Esophagus (tissue), 2 donors: ENCODE results near the gene EIF3D. TPM values are rescaled to one million over a fixed set of nuclear protein-coding genes. Genes with fewer than 3 reads are reported as not detected.
A peak's percentile ranks its signal among the peaks of the same experiment; 100 is the strongest.

Experiments
- H3K27ac ChIP-seq, 2 donors: one replicate each; pipeline ENCODE4 v1.5.1; 2013; ENCODE audit warnings: low read depth in 2 of 2, mild to moderate bottlenecking in 2 of 2, inconsistent platforms in 1 of 2, low read length in 1 of 2, moderate library complexity in 1 of 2
- H3K27me3 ChIP-seq, 2 donors: one replicate each; pipeline ENCODE4 v1.6.1; 2013; ENCODE audit warnings: low read length in 2 of 2, control low read depth in 1 of 2, mild to moderate bottlenecking in 1 of 2; ENCODE audit not compliant: insufficient read depth in 2 of 2, control insufficient read depth in 1 of 2
- H3K36me3 ChIP-seq, 2 donors: one replicate each; pipeline ENCODE4 v1.6.1; 2013; ENCODE audit warnings: low read length in 1 of 2; ENCODE audit not compliant: control insufficient read depth in 2 of 2, insufficient read depth in 2 of 2
- H3K4me1 ChIP-seq, 2 donors: one replicate each; pipeline ENCODE4 v1.6.1; 2013; ENCODE audit warnings: low read length in 1 of 2; ENCODE audit not compliant: control insufficient read depth in 2 of 2, insufficient read depth in 2 of 2
- H3K4me3 ChIP-seq, 2 donors: one replicate each; pipeline ENCODE4 v1.5.1; 2013; ENCODE audit warnings: low read length in 2 of 2, mild to moderate bottlenecking in 2 of 2, low read depth in 1 of 2, moderate library complexity in 1 of 2
- H3K9me3 ChIP-seq, 2 donors: one replicate each; pipeline ENCODE4 v1.6.1; 2013; ENCODE audit warnings: mild to moderate bottlenecking in 2 of 2, low read depth in 1 of 2, low read length in 1 of 2, moderate library complexity in 1 of 2; ENCODE audit not compliant: control insufficient read depth in 2 of 2, insufficient read depth in 1 of 2
- WGBS, 2 donors: extraction: QIAGEN DNeasy Blood & Tissue Kit; methylation state at CpG; one replicate each; pipeline ENCODE4 v1.1.7; 2013; 5-methylcytosine and 5-hydroxymethylcytosine counted together
- polyA plus RNA-seq, 2 donors: library from polyadenylated mRNA; stranded (reverse); fragments of 200-250 nt; gene quantifications; one replicate each; pipeline ENCODE4 v1.2.3, GENCODE V29; 2013
- donor health status: healthy with polysubstance abuse.
- donor health status: Bipolar disorder and iron deficiency.

The EIF3D gene
- polyA plus RNA-seq: 100 to 1,000 TPM; 129 to 194 TPM

GRCh38 chr22:36528795-36529751 lies at the start of gene EIF3D:
Gene EIF3D (minus strand): TSS chr22:36529166. CDS start chr22:36526121, 3,045 bp downstream.
- Histone ChIP-seq H3K9me3 (no peaks in the 10 kb centered on the region), H3K4me3 (peak within 1 kb of the TSS; percentile 85 to 91), H3K27ac (peak within 1 kb of the TSS; percentile 94 to 99), H3K4me1 (peaks cover 0 to 2% of the 10 kb centered on the region in 2 donors), H3K27me3 (no peaks in the 10 kb centered on the region), H3K36me3 (peaks cover 4 to 14% of the 10 kb centered on the region in 2 donors)
- WGBS, 2 donors: 0% methylated on average over 82 of the region's 82 CpGs

- Histone ChIP-seq H3K4me3 (no peak overlapping the region), H3K4me1 (no peaks in the 10 kb centered on the region), H3K27ac (no peak overlapping the region), H3K36me3 (no peaks in the 10 kb centered on the region), H3K27me3 (peaks cover 0 to 2% of the 10 kb centered on the region in 2 donors), H3K9me3 (peaks cover 0 to 3% of the 10 kb centered on the region in 2 donors)
- 67 to 70% methylated on average over 7 of the region's 7 CpGs for WGBS, 2 donors
Measured at GRCh38 chr22:36578619-36579018, 49.7 kb upstream of the EIF3D start.

DNA sequence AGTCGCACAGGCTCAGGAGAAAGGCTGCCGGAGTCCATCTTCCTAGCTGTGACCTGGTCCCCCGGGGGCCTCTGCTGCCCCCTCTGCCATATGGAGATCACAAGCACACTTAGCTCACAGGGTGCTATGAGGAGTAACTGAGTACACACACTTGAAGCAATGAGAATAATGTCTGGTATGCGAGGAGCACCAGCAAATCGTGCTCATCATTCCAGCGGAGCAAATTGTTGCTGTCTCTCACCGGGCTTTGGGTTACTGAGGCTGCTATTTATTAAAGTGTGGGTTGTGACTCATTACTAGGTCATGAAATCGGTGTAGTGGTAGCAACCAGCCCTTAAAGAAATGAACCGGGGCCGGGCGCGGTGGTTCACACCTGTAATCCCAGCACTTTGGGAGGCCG lies 48.1 kb upstream of the EIF3D start:
- Histone ChIP-seq H3K27ac (no peak overlapping the region), H3K4me1 (no peaks in the 10 kb centered on the region)
- WGBS, 2 donors: 72 to 83% methylated on average over 13 of the region's 13 CpGs

GRCh38 chr22:36574728-36575127 lies 45.8 kb upstream of the EIF3D start:
- Histone ChIP-seq H3K4me1 (peaks cover 0 to 2% of the 10 kb centered on the region in 2 donors), H3K9me3 (peaks cover 0 to 3% of the 10 kb centered on the region in 2 donors), H3K36me3 (no peaks in the 10 kb centered on the region), H3K27ac (no peak overlapping the region), H3K4me3 (no peak overlapping the region), H3K27me3 (no peaks in the 10 kb centered on the region)
- 94 to 97% methylated on average over 1 of the region's 1 CpG for WGBS, 2 donors

More for the DNA sequence above, 48.1 kb upstream of the EIF3D start:
- H3K4me3 ChIP-seq: no peak overlapping the region
- no peaks in the 10 kb centered on the region for H3K27me3 ChIP-seq
- H3K9me3 ChIP-seq: peaks cover 0 to 3% of the 10 kb centered on the region in 2 donors
- H3K36me3 ChIP-seq: no peaks in the 10 kb centered on the region

GRCh38 chr22:36573815-36574363 lies 44.9 kb upstream of the EIF3D start:
- Histone ChIP-seq H3K27ac (no peak overlapping the region), H3K36me3 (no peaks in the 10 kb centered on the region), H3K4me3 (no peak overlapping the region), H3K27me3 (no peaks in the 10 kb centered on the region), H3K9me3 (no peaks in the 10 kb centered on the region), H3K4me1 (peaks cover 0 to 2% of the 10 kb centered on the region in 2 donors)
- 52 to 61% methylated on average over 9 of the region's 9 CpGs for WGBS, 2 donors

- Histone ChIP-seq H3K36me3 (no peaks in the 10 kb centered on the region), H3K27me3 (no peaks in the 10 kb centered on the region), H3K27ac (no peak overlapping the region), H3K4me3 (no peak overlapping the region), H3K4me1 (peaks cover 0 to 2% of the 10 kb centered on the region in 2 donors), H3K9me3 (no peaks in the 10 kb centered on the region)
- 80 to 89% methylated on average over 2 of the region's 2 CpGs for WGBS, 2 donors
Measured at GRCh38 chr22:36571991-36572390, 43.0 kb upstream of the EIF3D start.

- H3K4me3 ChIP-seq: no peak overlapping the region
- no peaks in the 10 kb centered on the region for H3K9me3 ChIP-seq
- 29 to 37% methylated on average over 12 of the region's 12 CpGs for WGBS, 2 donors
- peaks cover 0 to 2% of the 10 kb centered on the region in 2 donors for H3K4me1 ChIP-seq
- H3K27ac ChIP-seq: no peak overlapping the region
- H3K27me3 ChIP-seq: no peaks in the 10 kb centered on the region
- no peaks in the 10 kb centered on the region for H3K36me3 ChIP-seq
Measured at GRCh38 chr22:36569999-36570398, 41.0 kb upstream of the EIF3D start.

- peaks cover 0 to 2% of the 10 kb centered on the region in 2 donors for H3K4me1 ChIP-seq
- no peak overlapping the region for H3K27ac ChIP-seq
- no peak overlapping the region for H3K4me3 ChIP-seq
- no peaks in the 10 kb centered on the region for H3K27me3 ChIP-seq
- H3K36me3 ChIP-seq: no peaks in the 10 kb centered on the region
- 85 to 89% methylated on average over 6 of the region's 6 CpGs for WGBS, 2 donors
- H3K9me3 ChIP-seq: no peaks in the 10 kb centered on the region
Measured at GRCh38 chr22:36568846-36569245, 39.9 kb upstream of the EIF3D start.

DNA sequence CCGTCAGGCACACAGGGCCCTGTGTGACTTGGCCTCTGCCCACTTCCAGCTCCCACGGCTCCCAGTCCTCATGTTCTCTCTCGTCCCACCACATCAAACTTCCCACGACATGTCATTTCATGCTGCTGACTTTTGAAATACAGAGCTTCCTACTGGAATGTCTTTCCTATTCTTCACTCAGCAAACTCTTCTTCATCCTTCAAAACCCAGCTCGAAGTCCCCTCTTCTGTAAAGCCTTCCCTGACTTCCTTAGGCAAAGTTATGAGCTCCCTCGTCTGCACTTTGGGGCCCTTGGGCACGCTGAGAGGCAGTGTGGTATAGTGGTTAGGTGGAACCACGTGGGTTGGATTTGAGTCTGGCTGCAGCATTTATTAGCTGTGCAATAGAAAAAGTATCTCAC lies 37.8 kb upstream of the EIF3D start:
- Histone ChIP-seq H3K27me3 (no peaks in the 10 kb centered on the region), H3K27ac (no peak overlapping the region), H3K9me3 (no peaks in the 10 kb centered on the region), H3K4me3 (no peak overlapping the region), H3K4me1 (peaks cover 2 to 4% of the 10 kb centered on the region in 2 donors), H3K36me3 (no peaks in the 10 kb centered on the region)
- 67 to 80% methylated on average over 8 of the region's 8 CpGs for WGBS, 2 donors
